Stomach smooth muscle (tissue), 2 donors: ENCODE measurements around the gene NOP14.

Experiments used
- H3K27ac ChIP-seq: one replicate; pipeline ENCODE4 v1.7.0; 2013; ENCODE audit warnings: mild to moderate bottlenecking, low read length, inconsistent platforms
- H3K27me3 ChIP-seq, 2 donors: one replicate each; pipeline ENCODE4 v1.7.0; 2013; ENCODE audit warnings: low read length in 2 of 2; ENCODE audit not compliant: insufficient read depth in 2 of 2, control insufficient read depth in 1 of 2
- H3K36me3 ChIP-seq, 2 donors: one replicate each; pipeline ENCODE4 v1.7.0; 2013; ENCODE audit warnings: low read length in 2 of 2; ENCODE audit not compliant: control insufficient read depth in 2 of 2, insufficient read depth in 2 of 2
- H3K4me1 ChIP-seq: one replicate; pipeline ENCODE4 v1.7.0; 2013; ENCODE audit warnings: low read length; ENCODE audit not compliant: control insufficient read depth, insufficient read depth
- H3K4me3 ChIP-seq, 2 donors: one replicate each; pipeline ENCODE4 v1.7.0; 2013; ENCODE audit warnings: low read length in 2 of 2
- H3K9ac ChIP-seq, 2 donors: one replicate each; pipeline ENCODE4 v1.7.0; 2013; ENCODE audit warnings: low read length in 2 of 2, mild to moderate bottlenecking in 1 of 2
- H3K9me3 ChIP-seq, 2 donors: one replicate each; pipeline ENCODE4 v1.7.0; 2013; ENCODE audit warnings: low read length in 2 of 2; ENCODE audit not compliant: control insufficient read depth in 2 of 2
- donor health status: healthy.
- donor health status: Pancreatic carcinoma.

The NOP14 gene

DNA sequence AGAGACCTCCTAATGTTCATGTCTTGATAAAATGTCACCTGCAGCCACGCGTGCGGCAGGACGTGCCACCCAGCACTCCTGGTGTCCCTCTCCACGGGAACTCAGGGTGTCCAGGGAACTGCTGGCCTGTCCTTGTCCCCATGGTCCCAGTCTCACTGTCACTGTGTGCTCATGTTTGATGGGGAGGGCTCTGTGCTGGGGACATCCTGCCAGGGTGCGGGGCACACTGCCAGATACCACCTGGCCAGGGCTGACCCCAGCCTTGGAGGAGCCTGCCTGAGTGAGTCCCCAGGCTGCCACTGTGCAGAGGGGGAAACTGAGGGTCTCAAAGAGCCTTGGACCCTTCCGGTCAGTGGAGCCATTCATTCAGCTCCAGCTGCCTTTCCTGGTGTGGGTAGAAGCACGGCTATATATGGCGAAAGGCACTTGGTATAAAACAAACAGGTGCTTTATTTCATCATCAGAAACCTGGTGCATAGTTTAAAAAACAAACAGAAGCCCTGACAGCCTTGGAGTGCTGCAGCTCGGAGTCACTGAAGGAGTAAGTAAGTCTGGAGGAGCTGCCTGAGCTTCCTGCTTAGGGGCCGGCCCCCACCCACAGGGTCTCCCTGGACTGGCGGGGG lies 33.0 kb downstream of the NOP14 start:
- H3K27me3 ChIP-seq = no peaks in the 10 kb centered on the region
- peaks cover 23 to 44% of the 10 kb centered on the region in 2 donors for H3K36me3 ChIP-seq
- H3K27ac ChIP-seq = no peak overlapping the region

GRCh38 chr4:2929469-2929868 lies 33.7 kb downstream of the NOP14 start:
- Histone ChIP-seq H3K9me3 (no peaks in the 10 kb centered on the region), H3K27me3 (no peaks in the 10 kb centered on the region), H3K27ac (no peak overlapping the region), H3K4me1 (peaks cover 27% of the 10 kb centered on the region), H3K9ac (no peak overlapping the region), H3K36me3 (peaks cover 28 to 50% of the 10 kb centered on the region in 2 donors), H3K4me3 (no peak overlapping the region)

More for the DNA sequence above, 33.0 kb downstream of the NOP14 start:
- Histone ChIP-seq H3K4me3 (no peak overlapping the region), H3K4me1 (peaks cover 31% of the 10 kb centered on the region), H3K9ac (no peak overlapping the region), H3K9me3 (no peaks in the 10 kb centered on the region)

- Histone ChIP-seq H3K27me3 (no peaks in the 10 kb centered on the region), H3K27ac (no peak overlapping the region), H3K4me1 (peaks cover 22% of the 10 kb centered on the region), H3K9me3 (no peaks in the 10 kb centered on the region), H3K36me3 (peaks cover 33 to 58% of the 10 kb centered on the region in 2 donors), H3K4me3 (no peak overlapping the region), H3K9ac (no peak overlapping the region)
Measured at GRCh38 chr4:2928242-2929176, 34.7 kb downstream of the NOP14 start.

GRCh38 chr4:2927696-2928075 lies 35.5 kb downstream of the NOP14 start:
- Histone ChIP-seq H3K9ac (no peak overlapping the region), H3K4me3 (no peak overlapping the region), H3K27me3 (no peaks in the 10 kb centered on the region), H3K4me1 (peaks cover 14% of the 10 kb centered on the region), H3K36me3 (peaks cover 35 to 60% of the 10 kb centered on the region in 2 donors), H3K9me3 (no peaks in the 10 kb centered on the region), H3K27ac (no peak overlapping the region)

DNA sequence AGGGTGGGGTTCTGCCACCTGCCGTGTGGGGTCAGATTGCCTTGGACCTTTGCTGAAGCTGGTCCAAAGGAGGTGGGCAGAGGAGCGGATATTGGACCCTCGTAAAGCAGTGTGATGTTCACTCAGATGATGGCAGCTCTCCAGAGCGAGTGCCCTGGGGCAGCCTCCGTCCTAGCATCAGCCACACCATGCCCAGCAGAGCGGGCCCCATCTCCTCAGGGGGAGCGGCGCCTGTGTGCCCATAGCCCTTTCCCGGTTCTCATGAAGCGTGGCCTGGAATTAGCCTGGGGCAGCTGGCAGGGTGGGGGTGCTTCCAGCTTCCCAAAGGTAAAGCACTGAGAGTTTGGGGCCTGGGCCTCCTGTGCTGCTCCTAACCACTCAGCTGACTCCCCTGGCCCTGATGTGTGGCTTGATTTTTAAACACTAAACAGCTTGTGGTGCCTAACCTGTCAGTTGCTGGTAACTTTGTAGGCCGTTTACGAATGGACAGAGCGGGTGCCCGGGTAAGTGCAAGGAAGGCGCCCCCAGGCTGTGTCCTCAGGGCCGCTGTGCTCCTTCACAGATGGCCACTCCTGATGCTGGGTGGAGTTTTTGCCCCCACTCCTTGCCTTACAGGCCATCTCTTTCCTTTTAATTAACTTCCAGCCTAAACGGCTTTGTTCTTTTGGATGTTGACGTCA lies 36.0 kb downstream of the NOP14 start:
- H3K9me3 ChIP-seq = no peaks in the 10 kb centered on the region
- H3K36me3 ChIP-seq = peaks cover 35 to 60% of the 10 kb centered on the region in 2 donors
- no peak overlapping the region for H3K27ac ChIP-seq

DNA sequence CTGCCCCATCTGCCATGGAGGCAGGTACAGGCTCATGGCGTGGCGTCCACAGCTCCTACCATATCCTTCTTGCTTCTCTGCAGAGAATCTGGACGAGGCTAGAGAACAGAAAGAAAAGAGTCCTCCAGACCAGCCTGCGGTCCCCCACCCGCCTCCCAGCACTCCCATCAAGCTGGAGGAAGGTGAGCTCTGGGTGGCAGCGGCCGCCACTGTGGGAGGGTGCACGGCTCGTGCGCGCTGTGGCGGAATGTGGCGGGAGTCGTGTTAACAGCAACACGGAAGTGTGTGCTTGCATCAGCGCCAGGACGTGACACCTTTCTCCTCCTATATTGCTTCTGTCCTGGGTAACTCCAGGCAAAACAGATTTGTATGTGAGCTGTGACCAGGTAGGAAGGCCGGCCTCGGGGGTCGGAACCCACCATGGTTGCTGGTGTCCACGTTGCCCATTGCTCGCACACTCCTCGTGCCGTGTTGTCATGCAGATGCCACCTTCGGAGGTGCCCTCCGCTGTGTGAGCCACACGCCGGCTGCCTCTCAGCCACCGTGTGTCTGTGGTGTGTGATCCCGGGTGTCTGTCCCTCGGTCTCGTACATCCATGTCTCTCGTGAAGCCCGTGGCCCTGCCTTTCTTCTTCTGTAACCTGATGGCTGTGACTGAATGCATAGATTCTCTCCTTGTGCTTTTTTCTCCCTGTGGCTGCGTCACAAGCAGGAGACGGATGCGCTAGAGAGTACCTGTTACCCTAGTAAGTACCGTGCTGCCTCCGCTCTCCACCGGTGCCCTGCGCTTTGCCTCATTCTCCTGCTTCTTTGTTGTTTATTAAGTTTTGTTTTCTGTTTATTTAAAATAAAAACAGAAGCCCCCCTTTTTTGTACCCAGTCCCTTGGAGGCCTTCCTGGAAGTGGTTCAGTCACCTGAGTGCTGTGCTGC lies 37.0 kb downstream of the NOP14 start:
- Histone ChIP-seq H3K4me3 (no peak overlapping the region), H3K27me3 (no peaks in the 10 kb centered on the region), H3K9ac (no peak overlapping the region), H3K9me3 (no peaks in the 10 kb centered on the region), H3K4me1 (peaks cover 10% of the 10 kb centered on the region), H3K36me3 (peaks cover 35 to 57% of the 10 kb centered on the region in 2 donors), H3K27ac (no peak overlapping the region)

More for the DNA sequence above, 36.0 kb downstream of the NOP14 start:
- no peak overlapping the region for H3K9ac ChIP-seq
- H3K4me3 ChIP-seq = no peak overlapping the region
- H3K4me1 ChIP-seq = peaks cover 14% of the 10 kb centered on the region
- no peaks in the 10 kb centered on the region for H3K27me3 ChIP-seq

GRCh38 chr4:2925496-2925895 lies 37.7 kb downstream of the NOP14 start:
- H3K36me3 ChIP-seq = peaks cover 35 to 57% of the 10 kb centered on the region in 2 donors
- no peaks in the 10 kb centered on the region for H3K9me3 ChIP-seq
- H3K4me1 ChIP-seq = peaks cover 3% of the 10 kb centered on the region
- no peak overlapping the region for H3K4me3 ChIP-seq
- no peak overlapping the region for H3K27ac ChIP-seq
- H3K27me3 ChIP-seq = no peaks in the 10 kb centered on the region
- no peak overlapping the region for H3K9ac ChIP-seq

- H3K27ac ChIP-seq = no peak overlapping the region
- H3K4me1 ChIP-seq = no peaks in the 10 kb centered on the region
- no peak overlapping the region for H3K4me3 ChIP-seq
- H3K27me3 ChIP-seq = no peaks in the 10 kb centered on the region
- peaks cover 32 to 54% of the 10 kb centered on the region in 2 donors for H3K36me3 ChIP-seq
- no peaks in the 10 kb centered on the region for H3K9me3 ChIP-seq
- H3K9ac ChIP-seq = peak overlapping the region in 1 of 2 donors; percentile 21
Measured at GRCh38 chr4:2924765-2925301, 38.4 kb downstream of the NOP14 start.

GRCh38 chr4:2924286-2924685 lies 38.9 kb downstream of the NOP14 start:
- no peaks in the 10 kb centered on the region for H3K27me3 ChIP-seq
- no peak overlapping the region for H3K27ac ChIP-seq
- no peaks in the 10 kb centered on the region for H3K9me3 ChIP-seq
- no peak overlapping the region for H3K4me3 ChIP-seq
- no peak overlapping the region for H3K9ac ChIP-seq
- H3K36me3 ChIP-seq = peaks cover 29 to 53% of the 10 kb centered on the region in 2 donors
- no peaks in the 10 kb centered on the region for H3K4me1 ChIP-seq
